ENCODE measurements around the gene COX8A.

Gene COX8A

DNA sequence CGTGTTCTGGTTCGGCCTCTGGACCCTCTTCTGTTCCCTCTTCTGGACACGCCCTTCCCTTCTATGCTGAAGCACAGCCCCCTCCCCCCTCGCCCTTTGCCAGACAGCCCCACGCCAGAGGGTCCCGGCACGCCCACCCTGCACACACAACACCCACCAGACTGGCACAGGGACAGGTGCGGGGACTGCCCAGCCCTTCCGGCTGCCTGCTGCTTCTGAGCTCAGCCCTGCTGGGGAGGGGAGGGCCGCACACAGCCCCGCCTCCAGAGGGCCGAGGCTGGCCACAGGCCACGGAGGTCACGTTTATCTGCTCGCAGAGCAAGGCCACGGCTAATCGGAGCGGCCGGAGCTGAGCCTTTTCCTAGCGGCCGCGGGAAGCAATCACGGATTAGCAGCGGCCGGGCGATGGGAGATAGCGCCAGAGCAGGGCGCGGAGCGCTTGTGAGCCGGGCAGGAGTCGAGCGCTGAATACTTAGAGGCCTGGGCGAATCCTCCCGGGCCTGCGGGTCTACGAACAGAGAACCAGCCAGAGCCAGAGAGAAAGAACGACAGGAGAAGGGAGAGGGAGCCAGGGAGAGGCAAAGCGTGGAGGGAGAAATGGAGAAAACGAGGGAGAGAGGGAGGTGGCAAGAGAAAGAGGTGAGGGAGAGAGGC lies 33.3 kb downstream of the COX8A start:
- TF ChIP-seq, protein P1, sequence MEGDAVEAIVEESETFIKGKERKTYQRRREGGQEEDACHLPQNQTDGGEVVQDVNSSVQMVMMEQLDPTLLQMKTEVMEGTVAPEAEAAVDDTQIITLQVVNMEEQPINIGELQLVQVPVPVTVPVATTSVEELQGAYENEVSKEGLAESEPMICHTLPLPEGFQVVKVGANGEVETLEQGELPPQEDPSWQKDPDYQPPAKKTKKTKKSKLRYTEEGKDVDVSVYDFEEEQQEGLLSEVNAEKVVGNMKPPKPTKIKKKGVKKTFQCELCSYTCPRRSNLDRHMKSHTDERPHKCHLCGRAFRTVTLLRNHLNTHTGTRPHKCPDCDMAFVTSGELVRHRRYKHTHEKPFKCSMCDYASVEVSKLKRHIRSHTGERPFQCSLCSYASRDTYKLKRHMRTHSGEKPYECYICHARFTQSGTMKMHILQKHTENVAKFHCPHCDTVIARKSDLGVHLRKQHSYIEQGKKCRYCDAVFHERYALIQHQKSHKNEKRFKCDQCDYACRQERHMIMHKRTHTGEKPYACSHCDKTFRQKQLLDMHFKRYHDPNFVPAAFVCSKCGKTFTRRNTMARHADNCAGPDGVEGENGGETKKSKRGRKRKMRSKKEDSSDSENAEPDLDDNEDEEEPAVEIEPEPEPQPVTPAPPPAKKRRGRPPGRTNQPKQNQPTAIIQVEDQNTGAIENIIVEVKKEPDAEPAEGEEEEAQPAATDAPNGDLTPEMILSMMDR (IDR thresholded peaks at IDR 0.05) = peak; percentile 18; the same call in 1 of the 2 replicates

DNA sequence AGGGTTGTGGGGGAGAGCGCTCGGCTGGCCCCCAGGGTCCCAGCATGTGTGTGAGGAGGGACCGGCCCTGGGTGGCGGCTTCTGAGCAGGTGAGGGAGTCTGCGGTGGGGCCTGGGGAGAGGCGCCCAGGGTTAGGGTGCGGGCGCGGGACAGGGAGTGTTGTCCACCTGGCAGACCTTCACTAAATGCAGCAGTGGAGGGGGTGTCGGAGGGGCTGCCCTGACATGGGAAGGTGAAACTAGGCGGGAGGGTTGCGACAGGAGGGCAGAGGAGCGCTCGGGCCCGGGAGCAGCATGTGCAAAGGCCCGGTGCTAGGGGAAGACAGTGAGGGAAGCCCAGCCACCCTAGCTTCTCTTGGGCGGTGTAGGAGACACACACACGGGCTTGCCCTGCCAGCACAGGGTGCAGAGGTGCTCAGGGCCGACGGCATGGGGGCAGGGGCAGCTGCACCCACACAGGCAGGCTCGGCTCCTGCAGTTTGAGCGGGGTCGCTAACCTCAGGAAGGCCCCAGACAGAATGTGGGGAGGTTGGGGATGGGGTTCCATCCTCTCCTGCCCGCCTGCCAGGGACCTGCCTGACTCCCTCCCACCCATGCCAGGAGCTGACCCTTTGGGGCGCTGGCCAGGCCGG lies 34.0 kb downstream of the COX8A start:
- TF ChIP-seq, protein P1 (IDR thresholded peaks at IDR 0.05) = no peak

DNA sequence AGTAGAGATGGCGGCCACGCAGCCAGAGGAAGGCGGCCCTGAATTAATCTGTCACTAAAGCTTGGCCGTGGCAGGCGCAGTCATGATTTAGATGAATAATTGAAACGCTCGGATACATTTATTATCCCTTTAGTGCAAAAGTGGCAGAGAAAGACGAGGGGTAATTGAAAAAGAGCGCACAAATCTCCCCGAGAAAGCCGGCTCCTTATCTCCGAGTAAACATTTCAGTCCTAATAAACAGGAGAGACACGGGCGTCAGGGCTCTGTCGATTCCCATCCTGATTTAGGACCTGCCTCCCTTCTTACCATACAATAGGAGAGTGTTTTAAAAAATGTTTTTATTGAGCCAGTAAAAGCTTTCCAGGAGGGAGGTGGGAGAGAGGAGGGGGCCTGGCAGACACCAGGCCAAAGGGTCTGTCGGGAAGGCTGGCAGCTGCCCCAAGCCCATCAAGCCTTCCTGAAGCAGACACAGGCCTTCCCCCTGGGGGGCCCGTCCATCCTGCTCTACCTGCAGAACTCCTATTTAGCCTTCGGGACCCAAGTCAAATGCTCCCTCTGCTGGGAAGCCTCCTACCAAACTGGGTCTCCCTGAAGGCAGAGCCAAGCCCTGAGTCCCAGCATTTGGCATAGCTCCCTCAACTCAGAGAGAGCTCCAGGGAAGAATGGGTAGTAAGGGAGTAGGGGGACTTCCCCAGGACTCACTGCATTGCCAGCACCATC lies 34.7 kb downstream of the COX8A start:
- TF ChIP-seq, protein P1 (IDR thresholded peaks at IDR 0.05) = no peak

DNA sequence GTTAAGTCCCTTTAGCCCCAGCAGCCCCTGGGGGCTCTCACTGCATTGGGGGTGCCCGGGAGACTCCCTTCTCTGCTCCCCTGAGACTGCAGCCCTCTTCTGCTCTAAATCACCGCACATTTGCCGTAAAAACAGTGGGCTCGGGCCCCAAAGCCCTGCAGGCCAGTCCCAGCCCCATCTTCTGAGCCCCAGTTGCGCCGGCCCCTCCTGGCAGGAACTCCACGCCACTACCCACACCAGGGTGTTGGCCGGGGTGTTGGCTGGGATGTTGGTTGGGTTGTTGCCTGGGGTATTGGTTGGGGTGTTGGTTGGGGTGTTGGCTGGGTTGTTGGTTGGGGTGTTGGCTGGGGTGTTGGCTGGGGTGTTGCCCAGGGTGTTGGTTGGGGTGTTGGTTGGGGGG lies 35.3 kb downstream of the COX8A start:
- TF ChIP-seq, protein P1 (IDR thresholded peaks at IDR 0.05) = no peak

DNA sequence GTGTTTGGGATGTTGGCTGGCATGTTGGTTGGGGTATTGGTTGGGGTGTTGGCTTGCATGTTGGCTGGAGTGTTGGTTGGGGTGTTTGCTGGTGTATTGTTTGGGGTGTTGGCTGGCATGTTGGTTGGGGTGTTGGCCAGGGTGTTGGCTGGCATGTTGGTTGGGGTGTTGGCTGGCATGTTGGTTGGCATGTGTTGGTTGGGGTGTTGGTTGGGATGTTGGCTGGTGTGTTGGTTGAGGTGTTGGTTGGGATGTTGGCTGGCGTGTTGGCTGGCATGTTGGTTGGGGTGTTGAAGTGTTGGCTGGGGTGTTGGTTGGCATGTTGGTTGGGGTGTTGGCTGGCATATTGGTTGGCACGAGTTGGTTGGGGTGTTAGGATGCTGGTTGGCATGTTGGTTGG lies 36.4 kb downstream of the COX8A start:
- TF ChIP-seq, protein P1 (IDR thresholded peaks at IDR 0.05) = no peak

DNA sequence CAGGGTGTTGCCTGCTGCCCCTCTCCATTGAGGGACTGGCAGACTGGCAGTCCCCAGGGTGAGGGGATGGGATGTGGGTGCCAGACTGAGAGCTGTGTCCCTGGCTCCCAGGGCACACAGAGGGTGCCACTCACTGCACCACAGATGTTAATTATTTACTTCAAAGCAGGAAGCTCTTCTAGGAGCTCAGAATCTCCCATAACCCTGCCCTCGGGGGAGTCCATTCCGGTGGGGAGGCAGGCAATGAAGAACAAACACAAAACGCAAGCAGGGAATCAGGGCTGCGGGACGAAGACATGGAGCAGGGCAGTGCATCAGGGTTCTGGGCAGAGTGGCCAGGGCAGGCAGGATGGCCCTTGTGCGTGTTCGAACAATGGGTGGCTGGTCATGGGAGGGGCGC lies 37.0 kb downstream of the COX8A start:
- TF ChIP-seq, protein P1 (IDR thresholded peaks at IDR 0.05) = no peak

DNA sequence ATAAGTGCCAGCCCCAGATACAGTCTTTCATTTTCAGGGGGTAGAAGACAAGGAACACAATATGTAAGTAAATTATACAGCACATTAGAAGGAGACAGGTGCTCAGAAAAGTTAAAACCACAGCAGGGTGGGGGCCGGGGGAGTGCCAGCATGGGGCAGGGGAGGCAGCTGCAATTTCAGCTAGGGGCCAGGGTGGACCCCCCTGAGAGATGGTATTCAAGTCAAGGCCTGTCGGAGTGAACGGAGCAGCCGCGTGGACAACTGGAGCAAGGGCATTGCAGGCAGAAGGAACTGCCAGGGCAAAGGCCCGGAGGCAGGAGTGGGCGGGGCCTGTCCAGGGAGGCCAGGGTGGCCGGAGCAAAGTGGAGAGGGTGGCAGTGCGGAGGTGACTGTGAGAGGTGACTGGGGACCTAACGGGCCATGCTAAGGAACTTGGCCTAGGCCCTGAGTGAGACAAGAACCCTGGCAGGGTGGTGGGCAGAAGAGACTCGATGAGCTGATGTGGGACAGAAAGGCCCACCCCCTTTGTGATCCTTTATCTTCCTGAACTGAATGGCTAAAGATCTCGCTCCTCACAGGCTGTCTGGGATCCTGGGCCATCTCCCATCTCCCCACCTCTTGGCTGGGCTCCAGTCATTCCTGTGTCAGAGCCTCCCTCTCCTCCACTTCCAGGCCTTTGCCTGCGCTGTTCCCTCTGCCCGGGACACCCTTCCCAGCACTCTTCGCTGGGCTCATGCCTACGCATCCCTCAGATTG lies 38.9 kb downstream of the COX8A start:
- TF ChIP-seq, protein P1 (IDR thresholded peaks at IDR 0.05) = no peak
